UCSD-AML1 (cell line): ENCODE data around the gene SLX9.
A peak's percentile ranks its signal among the peaks of the same experiment; 100 is the strongest.
"Not testable (repeated sequence)": the region's sequence is repeated elsewhere in the genome, so short reads cannot be mapped to it uniquely, and the experiment has no call there.

Experiments used
- DNase-seq: peaks from one replicate; lab custom pipeline; 2025; ENCODE audit not compliant: unreplicated experiment; lab: John Stamatoyannopoulos, UW

SLX9 gene

GRCh38 chr21:44902268-44903049, 37.4 kb upstream of the SLX9 start:
- no peak for DNase-seq

- DNase-seq, result no peak
Measured at GRCh38 chr21:44903050-44903685, 36.7 kb upstream of the SLX9 start.

- no peak for DNase-seq
Measured at GRCh38 chr21:44903689-44904088, 36.1 kb upstream of the SLX9 start.

- DNase-seq, result no peak
Measured at GRCh38 chr21:44904141-44904923, 35.5 kb upstream of the SLX9 start.

- DNase-seq, result no peak
Measured at GRCh38 chr21:44905016-44905727, 34.7 kb upstream of the SLX9 start.

GRCh38 chr21:44905728-44906090, 34.1 kb upstream of the SLX9 start:
- no peak for DNase-seq

GRCh38 chr21:44907225-44907965, 32.4 kb upstream of the SLX9 start:
- DNase-seq, result no peak

GRCh38 chr21:44907966-44908895, 31.6 kb upstream of the SLX9 start:
- DNase-seq, result peak; percentile 54

GRCh38 chr21:44908908-44909307, 30.9 kb upstream of the SLX9 start:
- no peak for DNase-seq

- no peak for DNase-seq
Measured at GRCh38 chr21:44909719-44910118, 30.1 kb upstream of the SLX9 start.

GRCh38 chr21:44910229-44911067, 29.4 kb upstream of the SLX9 start:
- no peak for DNase-seq

- no peak for DNase-seq
Measured at GRCh38 chr21:44911068-44911383, 28.8 kb upstream of the SLX9 start.

GRCh38 chr21:44911384-44912157, 28.3 kb upstream of the SLX9 start:
- DNase-seq, result peak; percentile 32

- no peak for DNase-seq
Measured at GRCh38 chr21:44912158-44912473, 27.7 kb upstream of the SLX9 start.

- DNase-seq, result not testable (repeated sequence)
Measured at GRCh38 chr21:44912506-44913412, 27.1 kb upstream of the SLX9 start.

GRCh38 chr21:44913425-44914175, 26.2 kb upstream of the SLX9 start:
- no peak for DNase-seq
